HL-60/S4 treated with retinoic acid at 250 ng/mL for 4 days and 3 days (cell line): ENCODE results near the gene NLGN1.
"Not testable (repeated sequence)": the region's sequence is repeated elsewhere in the genome, so short reads cannot be mapped to it uniquely, and the experiment has no call there.

ENCODE experiments used
- in situ Hi-C: fragments of 300-500 bp; cut with MboI; formaldehyde crosslinking; loops from 2 replicates; pipeline ENCODE4 v1.7.0; 2022; ENCODE audit warnings: low sequenced_read_pairs

Gene NLGN1

GRCh38 chr3:174202116-174202515, 804.6 kb downstream of the NLGN1 start:
- in situ Hi-C loops: no loop called here

- in situ Hi-C loops: no loop called here
Observed at GRCh38 chr3:174202561-174202960, 805.0 kb downstream of the NLGN1 start.

GRCh38 chr3:174204765-174205164, 807.2 kb downstream of the NLGN1 start:
- in situ Hi-C loops: no loop called here

- in situ Hi-C loops: no loop called here
Observed at GRCh38 chr3:174206607-174207192, 809.2 kb downstream of the NLGN1 start.

- in situ Hi-C loops: no loop called here
Observed at GRCh38 chr3:174208161-174208560, 810.6 kb downstream of the NLGN1 start.

- in situ Hi-C loops: not testable (repeated sequence)
Observed at GRCh38 chr3:174211896-174212295, 814.4 kb downstream of the NLGN1 start.

GRCh38 chr3:174215456-174215855, 817.9 kb downstream of the NLGN1 start:
- in situ Hi-C loops: no loop called here

GRCh38 chr3:174216019-174216418, 818.5 kb downstream of the NLGN1 start:
- in situ Hi-C loops: no loop called here

- in situ Hi-C loops: no loop called here
Observed at GRCh38 chr3:174216946-174217718, 819.6 kb downstream of the NLGN1 start.

GRCh38 chr3:174218016-174218415, 820.5 kb downstream of the NLGN1 start:
- in situ Hi-C loops: no loop called here

- in situ Hi-C loops: no loop called here
Observed at GRCh38 chr3:174219738-174220137, 822.2 kb downstream of the NLGN1 start.

GRCh38 chr3:174220775-174221554, 823.4 kb downstream of the NLGN1 start:
- in situ Hi-C loops: no loop called here

- in situ Hi-C loops: no loop called here
Observed at GRCh38 chr3:174223042-174223441, 825.5 kb downstream of the NLGN1 start.

- in situ Hi-C loops: no loop called here
Observed at GRCh38 chr3:174223626-174224025, 826.1 kb downstream of the NLGN1 start.

GRCh38 chr3:174229916-174230315, 832.4 kb downstream of the NLGN1 start:
- in situ Hi-C loops: no loop called here

- in situ Hi-C loops: not testable (repeated sequence)
Observed at GRCh38 chr3:174232028-174232657, 834.6 kb downstream of the NLGN1 start.

- in situ Hi-C loops: no loop called here
Observed at GRCh38 chr3:174232658-174233429, 835.3 kb downstream of the NLGN1 start.

GRCh38 chr3:174233511-174233910, 836.0 kb downstream of the NLGN1 start:
- in situ Hi-C loops: no loop called here

- in situ Hi-C loops: no loop called here
Observed at GRCh38 chr3:174242311-174243041, 844.9 kb downstream of the NLGN1 start.

GRCh38 chr3:174243171-174243570, 845.6 kb downstream of the NLGN1 start:
- in situ Hi-C loops: no loop called here
